HepG2 (cell line): ENCODE measurements around the gene SLC25A5. TPM values are rescaled to one million over a fixed set of nuclear protein-coding genes. Genes with fewer than 3 reads are reported as not detected.

ENCODE experiments used
- ATAC-seq: fragments of 200-7000 bp; cut with Tn5 transposase; 3 replicates; pipeline ENCODE4 v1.9.1; 2020; ENCODE audit warnings: mild to moderate bottlenecking, moderate library complexity
- BruUV-seq: library from RNA; stranded (reverse); fragments of 400-500 nt; replicated peaks from 2 replicates; lab custom pipeline; 2021; lab: Mats Ljungman, UMichigan
- CTCF ChIA-PET: fragments of 300-600 bp; formaldehyde crosslinking; extraction: SDS; loops from one replicate; lab custom pipeline; 2021; ENCODE audit warnings: low total read pairs, inconsistent platforms, low intra/inter-chr PET ratio; lab: Yijun Ruan, JAX
- POLR2A ChIA-PET: fragments of 350-600 bp; sonication (Branson Sonifier 250); formaldehyde crosslinking; loops from one replicate; lab custom pipeline; 2020; ENCODE audit warnings: antibody characterized with exemption, inconsistent platforms; lab: Yijun Ruan, JAX
- DNase-seq: peaks from one replicate; pipeline ENCODE4 v3.0.0-alpha.2; 2015; ENCODE audit warnings: low spot score
- FAIRE-seq: peaks from 3 replicates; lab custom pipeline; 2011; peaks lifted over from hg19 to GRCh38; lab: Jason Lieb, UNC
- H2AFZ ChIP-seq: one replicate; pipeline ENCODE4 v1.6.1; 2011; ENCODE audit warnings: low read length, inconsistent platforms
- H3K27ac ChIP-seq: fragments of 300-600 bp; 3 replicates; pipeline ENCODE4 v1.8.0; 2011; ENCODE audit warnings: mixed run types, mild to moderate bottlenecking, mixed read lengths, low read length, inconsistent platforms; ENCODE audit not compliant: insufficient read depth; ENCODE audit errors: extremely low read length
- H3K27me3 ChIP-seq, 2 experiments: fragments of 200-600 bp in 1 of 2; 2 replicates in 1 of 2; 3 replicates in 1 of 2; pipeline versions ENCODE4 v1.6.0 to v1.8.0; 2011; ENCODE audit warnings: low read length in 2 of 2, mild to moderate bottlenecking in 2 of 2, moderate library complexity in 2 of 2, inconsistent platforms in 1 of 2; ENCODE audit not compliant: insufficient read depth in 2 of 2, control insufficient read depth in 1 of 2
- H3K36me3 ChIP-seq, 2 experiments: fragments of 200-600 bp in 1 of 2; replicated peaks in 1 of 2; 2 replicates in 1 of 2; 3 replicates in 1 of 2; pipeline versions ENCODE4 v1.5.1 to v1.8.0; 2011; ENCODE audit warnings: low read length in 2 of 2, inconsistent platforms in 1 of 2; ENCODE audit not compliant: insufficient read depth in 2 of 2, control insufficient read depth in 1 of 2
- H3K4me1 ChIP-seq: 2 replicates; pipeline ENCODE4 v1.5.1; 2012; ENCODE audit warnings: low read length, inconsistent platforms; ENCODE audit not compliant: insufficient read depth
- H3K4me2 ChIP-seq: 2 replicates; pipeline ENCODE4 v1.6.0; 2011; ENCODE audit warnings: low read depth, low read length, inconsistent platforms
- H3K4me3 ChIP-seq, 3 experiments: fragments of 200-600 bp in 1 of 3; sonication (generic), shearing (Covaris generic) in 1 of 3; replicated peaks in 1 of 3; 2 replicates each; pipeline ENCODE4 v1.5.1; 2011 to 2016; ENCODE audit warnings: low read length in 3 of 3, inconsistent platforms in 2 of 3, low read depth in 2 of 3, mild to moderate bottlenecking in 2 of 3, control low read depth in 1 of 3, mixed read lengths in 1 of 3; ENCODE audit not compliant: insufficient read depth in 1 of 3
- H3K79me2 ChIP-seq: one replicate; pipeline ENCODE4 v1.6.1; 2011; ENCODE audit warnings: low read length, inconsistent platforms; ENCODE audit not compliant: insufficient read depth
- H3K9ac ChIP-seq: 2 replicates; pipeline ENCODE4 v1.6.0; 2011; ENCODE audit warnings: mild to moderate bottlenecking, low read depth, low read length, inconsistent platforms; ENCODE audit not compliant: insufficient read depth
- H3K9me3 ChIP-seq: 2 replicates; pipeline ENCODE4 v1.5.1; 2012; ENCODE audit warnings: mild to moderate bottlenecking, low read length
- H4K20me1 ChIP-seq: 2 replicates; pipeline ENCODE4 v1.6.0; 2011; ENCODE audit warnings: inconsistent platforms, mild to moderate bottlenecking, low read length, moderate library complexity; ENCODE audit not compliant: insufficient read depth
- ATF4 ChIP-seq, 2 experiments: fragments of 450-650 bp in 1 of 2; sonication (generic) in 1 of 2; formaldehyde crosslinking; IDR thresholded peaks; 2 replicates each; pipeline versions ENCODE4 v1.5.0 to v1.8.0; 2020 to 2022; ENCODE audit warnings: mild to moderate bottlenecking in 1 of 2, missing genetic modification reagents in 1 of 2
- CTCF ChIP-seq: sonication (generic); formaldehyde crosslinking; IDR thresholded peaks from 2 replicates; pipeline ENCODE4 v1.5.0; 2020; ENCODE audit warnings: mild to moderate bottlenecking, missing genetic modification reagents, moderate library complexity
- NFAT5 ChIP-seq: sonication (generic); formaldehyde crosslinking; IDR thresholded peaks from 2 replicates; pipeline ENCODE4 v1.4.0; 2020; ENCODE audit warnings: missing genetic modification reagents
- RELA ChIP-seq: sonication (generic); formaldehyde crosslinking; IDR thresholded peaks from 2 replicates; pipeline ENCODE4 v1.4.0; 2020; ENCODE audit warnings: missing genetic modification reagents
- SIX4 ChIP-seq: sonication (generic); formaldehyde crosslinking; IDR thresholded peaks from 2 replicates; pipeline ENCODE4 v1.4.0; 2020; ENCODE audit warnings: missing genetic modification reagents
- TCF7L2 ChIP-seq: IDR thresholded peaks from 2 replicates; pipeline ENCODE4 v1.6.1; 2011; ENCODE audit warnings: mild to moderate bottlenecking, low read depth, low read length, moderate library complexity
- ZBTB4 ChIP-seq: sonication (generic); formaldehyde crosslinking; IDR thresholded peaks from 2 replicates; pipeline ENCODE4 v1.4.0; 2020; ENCODE audit warnings: missing genetic modification reagents, mild to moderate bottlenecking, borderline replicate concordance
- ZNF704 ChIP-seq: sonication (generic); formaldehyde crosslinking; IDR thresholded peaks from 2 replicates; pipeline ENCODE4 v1.8.1; 2023; ENCODE audit warnings: mild to moderate bottlenecking, inconsistent platforms, moderate library complexity, missing genetic modification reagents, borderline replicate concordance
- WGBS: methylation state at CpG from one replicate; pipeline ENCODE4 v1.1.6; 2017; ENCODE audit warnings: low lambda C conversion rate; 5-methylcytosine and 5-hydroxymethylcytosine counted together
- in situ Hi-C: cut with HindIII; loops from 2 replicates; pipeline ENCODE4 v1.10.0; 2017; ENCODE audit warnings: low pct_unique_long_range_greater_than_20kb; ENCODE audit not compliant: extremely low pct_ligation_motif_present
- intact Hi-C: fragments of 100-400 bp; cut with micrococcal nuclease; formaldehyde crosslinking; loops from one replicate; pipeline ENCODE4 v1.10.0; 2022; ENCODE audit not compliant: unreplicated experiment
- polyA plus RNA-seq, 8 experiments: library from polyadenylated mRNA; depleted of rRNA in 3 of 8; stranded (reverse) in 7 of 8; unstranded in 1 of 8; fragments of >200 nt; fragmentation: Illumina TruSeq in 4 of 8; extraction: Trizol in 4 of 8; gene quantifications; 2 replicates each; pipeline versions ENCODE4 v1.2.1 to v1.2.3, GENCODE V29; 2011 to 2016; ENCODE audit warnings: low read depth in 4 of 8, missing spikeins in 1 of 8, mixed read lengths in 1 of 8; ENCODE audit not compliant: insufficient read depth in 1 of 8
- total RNA-seq, 5 experiments: library from RNA; depleted of rRNA; stranded (reverse); fragments of >200 nt; fragmentation: Illumina TruSeq; extraction: Trizol; gene quantifications; 2 replicates each; pipeline ENCODE4 v1.2.3, GENCODE V29; 2016; ENCODE audit warnings: low read depth in 1 of 5

Gene SLC25A5
- total and polyA plus RNA-seq, 2 of the 13 experiments (the other 11 are each of a cell fraction or from before 2014, with no cell fraction given), result 300 to 402 TPM

GRCh38 chrX:119481323-119481801 is 13.1 kb downstream of the SLC25A5 start (continued):
- no peak for TF ChIP-seq ZBTB4 (CRISPR knock-in tag)

- Histone ChIP-seq H3K4me1 (peaks cover 26% of the 10 kb centered on the region), H3K36me3 (no peaks in the 10 kb centered on the region), H3K27ac (no peak overlapping the region), H3K4me2 (no peak overlapping the region), H3K4me3 (no peak overlapping the region), H3K79me2 (no peaks in the 10 kb centered on the region), H3K27me3 (no peaks in the 10 kb centered on the region), H3K9ac (no peak overlapping the region), H4K20me1 (no peaks in the 10 kb centered on the region), H3K9me3 (no peaks in the 10 kb centered on the region), H2AFZ (no peak overlapping the region)
- DNase-seq, result no peak
- no TSS peak for BruUV-seq
- in situ Hi-C loops (no loop called here), intact Hi-C loops (no loop called here)
- 94% methylated on average over 6 of the region's 10 CpGs for WGBS
- CTCF ChIA-PET, result interaction anchor here (0.6 kb wide), 1 partner anchor 665 kb away, joined by 3 read pairs; no protein-coding TSS in a partner anchor
- FAIRE-seq, result no peak
- no peak for ATAC-seq
- POLR2A ChIA-PET, result no interaction called here
- TF ChIP-seq CTCF (no peak), NFAT5 (CRISPR knock-in tag) (no peak), SIX4 (CRISPR knock-in tag) (no peak), ATF4 (CRISPR knock-in tag; IDR thresholded peaks at IDR 0.05) (no peak), ZNF704 (CRISPR knock-in tag) (no peak), RELA (no peak), TCF7L2 (no peak)
Measured at GRCh38 chrX:119482041-119482440, 13.8 kb downstream of the SLC25A5 start.
